IMR-90 (cell line): Measurements from ENCODE around the gene SEZ6L. TPM values are rescaled to one million over a fixed set of nuclear protein-coding genes. Genes with fewer than 3 reads are reported as not detected.

Experiments
- ATAC-seq: fragments of 200-7000 bp; cut with Tn5 transposase; 2 replicates; pipeline ENCODE4 v1.9.1; 2020; ENCODE audit warnings: low read depth, mild to moderate bottlenecking, moderate library complexity
- BruUV-seq: library from RNA; stranded (reverse); fragments of 400-500 nt; replicated peaks from 2 replicates; lab custom pipeline; 2021; lab: Mats Ljungman, UMichigan
- CTCF ChIA-PET: fragments of 300-600 bp; formaldehyde crosslinking; extraction: SDS; loops from one replicate; lab custom pipeline; 2021; ENCODE audit warnings: antibody characterized with exemption; lab: Yijun Ruan, JAX
- POLR2A ChIA-PET: fragments of 300-600 bp; sonication (Branson Sonifier 250); formaldehyde crosslinking; loops from one replicate; lab custom pipeline; 2022; ENCODE audit warnings: antibody characterized with exemption; ENCODE audit not compliant: unreplicated experiment; lab: Charles Lee
- DNase-seq: peaks from one replicate; pipeline ENCODE4 v3.0.0; 2013
- H2AFZ ChIP-seq: replicated peaks from 2 replicates; pipeline ENCODE3; 2013; ENCODE audit warnings: low read length, mild to moderate bottlenecking; ENCODE audit not compliant: poor library complexity
- H2AK5ac ChIP-seq: 2 replicates; pipeline ENCODE4 v1.6.1; 2013; ENCODE audit warnings: low read depth, low read length, inconsistent platforms
- H2AK9ac ChIP-seq: replicated peaks from 2 replicates; pipeline ENCODE3; 2013; ENCODE audit warnings: mild to moderate bottlenecking, low read depth, low read length, moderate library complexity; ENCODE audit not compliant: poor library complexity
- H2BK120ac ChIP-seq: 2 replicates; pipeline ENCODE4 v1.6.1; 2013; ENCODE audit warnings: low read depth, low read length, inconsistent platforms
- H2BK15ac ChIP-seq: 3 replicates; pipeline ENCODE4 v1.6.1; 2013; ENCODE audit warnings: low read depth, low read length, inconsistent platforms
- H2BK20ac ChIP-seq: 2 replicates; pipeline ENCODE4 v1.6.1; 2013; ENCODE audit warnings: low read depth, mild to moderate bottlenecking, inconsistent platforms, low read length, moderate library complexity
- H2BK5ac ChIP-seq: 2 replicates; pipeline ENCODE4 v1.6.1; 2013; ENCODE audit warnings: mild to moderate bottlenecking, low read depth, low read length, inconsistent platforms; ENCODE audit not compliant: poor library complexity, severe bottlenecking
- H3K14ac ChIP-seq: replicated peaks from 2 replicates; pipeline ENCODE4 v1.6.1; 2013; ENCODE audit warnings: low read depth, low read length, inconsistent platforms
- H3K18ac ChIP-seq: 2 replicates; pipeline ENCODE4 v1.6.1; 2013; ENCODE audit warnings: low read depth, low read length, control low read depth
- H3K23ac ChIP-seq: 2 replicates; pipeline ENCODE4 v1.6.1; 2013; ENCODE audit warnings: low read depth, low read length, inconsistent platforms
- H3K27ac ChIP-seq: 2 replicates; pipeline ENCODE4 v1.5.1; 2013; ENCODE audit warnings: mild to moderate bottlenecking, control low read depth, low read length; ENCODE audit not compliant: insufficient read depth
- H3K27me3 ChIP-seq: 2 replicates; pipeline ENCODE4 v1.6.1; 2013; ENCODE audit warnings: low read length; ENCODE audit not compliant: control insufficient read depth, insufficient read depth
- H3K36me3 ChIP-seq: 2 replicates; pipeline ENCODE4 v1.6.1; 2013; ENCODE audit warnings: low read length, mixed read lengths; ENCODE audit not compliant: control insufficient read depth, insufficient read depth
- H3K4ac ChIP-seq: 2 replicates; pipeline ENCODE4 v1.6.1; 2013; ENCODE audit warnings: low read depth, low read length, inconsistent platforms
- H3K4me1 ChIP-seq: 2 replicates; pipeline ENCODE4 v1.6.1; 2013; ENCODE audit warnings: low read length, mixed read lengths; ENCODE audit not compliant: control insufficient read depth, insufficient read depth
- H3K4me2 ChIP-seq: 2 replicates; pipeline ENCODE4 v1.6.1; 2013; ENCODE audit warnings: low read depth, mild to moderate bottlenecking, control low read depth, low read length, moderate library complexity
- H3K4me3 ChIP-seq: 2 replicates; pipeline ENCODE4 v1.5.1; 2013; ENCODE audit warnings: low read depth, mild to moderate bottlenecking, control low read depth, low read length, moderate library complexity; ENCODE audit not compliant: insufficient read depth
- H3K56ac ChIP-seq: 2 replicates; pipeline ENCODE4 v1.6.1; 2013; ENCODE audit warnings: low read length, inconsistent platforms; ENCODE audit not compliant: insufficient read depth; ENCODE audit errors: extremely low read depth
- H3K79me1 ChIP-seq, 2 experiments: 2 replicates each; pipeline ENCODE4 v1.6.1; 2013; ENCODE audit warnings: low read length in 2 of 2, inconsistent platforms in 1 of 2, low read depth in 1 of 2
- H3K9ac ChIP-seq: 2 replicates; pipeline ENCODE4 v1.6.1; 2013; ENCODE audit warnings: low read depth, low read length, control low read depth
- H3K9me1 ChIP-seq: 2 replicates; pipeline ENCODE4 v1.6.1; 2013; ENCODE audit warnings: low read length, inconsistent platforms; ENCODE audit not compliant: insufficient read depth
- H3K9me3 ChIP-seq: 2 replicates; pipeline ENCODE4 v1.6.1; 2013; ENCODE audit warnings: low read length; ENCODE audit not compliant: control insufficient read depth, insufficient read depth
- H4K20me1 ChIP-seq: 2 replicates; pipeline ENCODE4 v1.6.1; 2013; ENCODE audit warnings: low read length, inconsistent platforms; ENCODE audit not compliant: insufficient read depth
- H4K5ac ChIP-seq: 2 replicates; pipeline ENCODE4 v1.6.1; 2013; ENCODE audit warnings: mild to moderate bottlenecking, low read depth, low read length, control low read depth
- H4K8ac ChIP-seq, 2 experiments: 2 replicates each; pipeline ENCODE4 v1.6.1; 2013; ENCODE audit warnings: low read depth in 2 of 2, low read length in 2 of 2, control low read depth in 1 of 2, inconsistent platforms in 1 of 2
- H4K91ac ChIP-seq: 2 replicates; pipeline ENCODE4 v1.6.1; 2013; ENCODE audit warnings: low read depth, low read length, inconsistent platforms; ENCODE audit not compliant: insufficient read depth
- BHLHE40 ChIP-seq: fragments of 150-350 bp; IDR thresholded peaks from 2 replicates; pipeline ENCODE4 v1.6.1; 2016; ENCODE audit warnings: mild to moderate bottlenecking, low read depth, low read length
- CEBPB ChIP-seq: IDR thresholded peaks from 2 replicates; pipeline ENCODE4 v1.6.1; 2012; ENCODE audit warnings: low read depth, low read length, improper control_type of control experiment
- CHD1 ChIP-seq: IDR thresholded peaks from 2 replicates; pipeline ENCODE4 v1.6.1; 2012; ENCODE audit warnings: low read depth, low read length, improper control_type of control experiment
- WGBS, 2 experiments: methylation state at CpG; one replicate each; pipeline versions ENCODE4 v1.1.5 to v1.1.7; 2013; ENCODE audit warnings: missing lambda C conversion rate in 2 of 2; ENCODE audit not compliant: insufficient read length in 1 of 2; ENCODE audit errors: extremely low coverage in 2 of 2; 5-methylcytosine and 5-hydroxymethylcytosine counted together
- dilution Hi-C: fragments of 300-500 bp; cut with HindIII; formaldehyde crosslinking; loops from one replicate; pipeline ENCODE4 v1.14.3; 2018; ENCODE audit warnings: low sequenced_read_pairs; ENCODE audit not compliant: unreplicated experiment
- in situ Hi-C: fragments of 300-500 bp; cut with MboI; formaldehyde crosslinking; loops from 3 replicates; pipeline ENCODE4 v1.14.3; 2019; ENCODE audit warnings: low sequenced_read_pairs, inconsistent platforms, mixed read lengths
- intact Hi-C: fragments of 100-400 bp; cut with micrococcal nuclease; formaldehyde crosslinking; loops from 2 replicates; pipeline ENCODE4 v1.10.0; 2022
- polyA plus RNA-seq, 3 experiments: library from polyadenylated mRNA; depleted of rRNA; stranded (reverse); fragments of >200 nt; gene quantifications; 2 replicates each; pipeline ENCODE4 v1.2.3, GENCODE V29; 2012; ENCODE audit warnings: low replicate concordance in 1 of 3
- total RNA-seq: library from RNA; depleted of rRNA; stranded (reverse); fragments of >200 nt; gene quantifications from 2 replicates; pipeline ENCODE4 v1.2.3, GENCODE V29; 2012
- TF ChIP-seq, protein P1 (sequence below): conservative IDR thresholded peaks from 2 replicates; pipeline ENCODE4 v1.5.1; 2012; ENCODE audit warnings: mild to moderate bottlenecking, low read depth, low read length, improper control_type of control experiment

SEZ6L gene
- total and polyA plus RNA-seq, 2 of the 4 experiments (the other 2 are of a cell fraction): not detected

DNA sequence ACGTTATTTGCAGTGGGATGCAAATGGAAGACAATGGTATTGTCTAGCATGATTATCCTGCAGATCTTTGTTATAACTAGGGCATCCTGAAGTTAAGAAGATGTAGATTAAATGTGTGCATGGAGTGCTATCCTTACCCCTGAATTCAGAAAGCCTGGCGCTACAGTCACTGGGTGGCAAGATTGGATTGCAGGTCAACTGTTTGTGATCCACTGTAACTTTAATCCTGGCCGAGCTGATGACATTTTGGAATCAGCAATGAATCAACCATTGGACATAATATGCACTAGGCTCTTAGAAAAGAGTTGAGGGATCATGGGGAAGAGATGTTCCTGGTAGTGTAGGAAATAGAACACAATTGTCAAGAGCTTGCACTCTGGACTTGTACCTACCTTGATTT lies 25.1 kb downstream of the SEZ6L start:
- Histone ChIP-seq H3K4me3 (no peak overlapping the region), H4K91ac (no peak overlapping the region), H2BK5ac (no peak overlapping the region), H3K79me1 (no peaks in the 10 kb centered on the region), H3K4me1 (no peaks in the 10 kb centered on the region), H3K14ac (no peak overlapping the region), H3K9me3 (no peaks in the 10 kb centered on the region; the same call in 1 of the 2 replicates), H2BK20ac (no peak overlapping the region), H3K27ac (no peak overlapping the region), H3K9me1 (no peaks in the 10 kb centered on the region), H3K36me3 (no peaks in the 10 kb centered on the region), H4K5ac (no peak overlapping the region), H3K4ac (no peak overlapping the region), H2BK15ac (no peak overlapping the region), H2BK120ac (no peak overlapping the region), H3K23ac (no peak overlapping the region), H2AK5ac (no peak overlapping the region), H2AK9ac (no peak overlapping the region), H3K4me2 (no peak overlapping the region), H3K56ac (no peak overlapping the region), H3K27me3 (no peaks in the 10 kb centered on the region), H4K20me1 (no peaks in the 10 kb centered on the region), H4K8ac (no peak overlapping the region), H3K9ac (no peak overlapping the region), H2AFZ (no peak overlapping the region), H3K18ac (no peak overlapping the region)
- no TSS peak for BruUV-seq
- dilution Hi-C loops (no loop called here), intact Hi-C loops (no loop called here), in situ Hi-C loops (no loop called here)
- ChIA-PET POLR2A (no interaction called here), CTCF (interaction anchor here (1.7 kb wide), 1 partner anchor 21 kb away, joined by 7 read pairs; no protein-coding TSS in a partner anchor)
- WGBS, 2 experiments: no CpG with 5 or more reads among the region's 3 CpGs
- no peak for DNase-seq
- TF ChIP-seq CEBPB: no peak
- TF ChIP-seq, protein P1, sequence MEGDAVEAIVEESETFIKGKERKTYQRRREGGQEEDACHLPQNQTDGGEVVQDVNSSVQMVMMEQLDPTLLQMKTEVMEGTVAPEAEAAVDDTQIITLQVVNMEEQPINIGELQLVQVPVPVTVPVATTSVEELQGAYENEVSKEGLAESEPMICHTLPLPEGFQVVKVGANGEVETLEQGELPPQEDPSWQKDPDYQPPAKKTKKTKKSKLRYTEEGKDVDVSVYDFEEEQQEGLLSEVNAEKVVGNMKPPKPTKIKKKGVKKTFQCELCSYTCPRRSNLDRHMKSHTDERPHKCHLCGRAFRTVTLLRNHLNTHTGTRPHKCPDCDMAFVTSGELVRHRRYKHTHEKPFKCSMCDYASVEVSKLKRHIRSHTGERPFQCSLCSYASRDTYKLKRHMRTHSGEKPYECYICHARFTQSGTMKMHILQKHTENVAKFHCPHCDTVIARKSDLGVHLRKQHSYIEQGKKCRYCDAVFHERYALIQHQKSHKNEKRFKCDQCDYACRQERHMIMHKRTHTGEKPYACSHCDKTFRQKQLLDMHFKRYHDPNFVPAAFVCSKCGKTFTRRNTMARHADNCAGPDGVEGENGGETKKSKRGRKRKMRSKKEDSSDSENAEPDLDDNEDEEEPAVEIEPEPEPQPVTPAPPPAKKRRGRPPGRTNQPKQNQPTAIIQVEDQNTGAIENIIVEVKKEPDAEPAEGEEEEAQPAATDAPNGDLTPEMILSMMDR: no peak
- TF ChIP-seq BHLHE40: no peak
- TF ChIP-seq CHD1: no peak
- no peak for ATAC-seq
